HG02610 (cell line): ENCODE data around the gene VPS13D.

Experiments used
- ATAC-seq: cut with Tn5 transposase; IDR thresholded peaks from one replicate; pipeline ENCODE4 v1.9.1; 2021; ENCODE audit warnings: mild to moderate bottlenecking, moderate library complexity; ENCODE audit not compliant: unreplicated experiment

VPS13D gene

GRCh38 chr1:12547586-12548225 lies 317.9 kb downstream of the VPS13D start:
- ATAC-seq = no peak

GRCh38 chr1:12548279-12548972 lies 318.6 kb downstream of the VPS13D start:
- no peak for ATAC-seq

- ATAC-seq = no peak
Observed at GRCh38 chr1:12548973-12549459, 319.2 kb downstream of the VPS13D start.

- ATAC-seq = no peak
Observed at GRCh38 chr1:12549460-12550349, 319.9 kb downstream of the VPS13D start.

- no peak for ATAC-seq
Observed at GRCh38 chr1:12551584-12551983, 321.8 kb downstream of the VPS13D start.

- no peak for ATAC-seq
Observed at GRCh38 chr1:12552111-12552888, 322.5 kb downstream of the VPS13D start.

GRCh38 chr1:12552951-12553921 lies 323.4 kb downstream of the VPS13D start:
- ATAC-seq = no peak

GRCh38 chr1:12553963-12554362 lies 324.1 kb downstream of the VPS13D start:
- ATAC-seq = no peak

- no peak for ATAC-seq
Observed at GRCh38 chr1:12554521-12555305, 324.9 kb downstream of the VPS13D start.

GRCh38 chr1:12555411-12556367 lies 325.9 kb downstream of the VPS13D start:
- no peak for ATAC-seq

- no peak for ATAC-seq
Observed at GRCh38 chr1:12556368-12556930, 326.6 kb downstream of the VPS13D start.

GRCh38 chr1:12556957-12557935 lies 327.4 kb downstream of the VPS13D start:
- ATAC-seq = no peak

GRCh38 chr1:12561121-12561520 lies 331.3 kb downstream of the VPS13D start:
- no peak for ATAC-seq
